Suppressor macrophage treated with lipopolysaccharide for 4 hours (primary cell): ENCODE results near the gene RAPGEF3.

ENCODE experiments used
- DNase-seq: peaks from one replicate; pipeline ENCODE4 v3.0.0-alpha.2; 2020

RAPGEF3 gene

DNA sequence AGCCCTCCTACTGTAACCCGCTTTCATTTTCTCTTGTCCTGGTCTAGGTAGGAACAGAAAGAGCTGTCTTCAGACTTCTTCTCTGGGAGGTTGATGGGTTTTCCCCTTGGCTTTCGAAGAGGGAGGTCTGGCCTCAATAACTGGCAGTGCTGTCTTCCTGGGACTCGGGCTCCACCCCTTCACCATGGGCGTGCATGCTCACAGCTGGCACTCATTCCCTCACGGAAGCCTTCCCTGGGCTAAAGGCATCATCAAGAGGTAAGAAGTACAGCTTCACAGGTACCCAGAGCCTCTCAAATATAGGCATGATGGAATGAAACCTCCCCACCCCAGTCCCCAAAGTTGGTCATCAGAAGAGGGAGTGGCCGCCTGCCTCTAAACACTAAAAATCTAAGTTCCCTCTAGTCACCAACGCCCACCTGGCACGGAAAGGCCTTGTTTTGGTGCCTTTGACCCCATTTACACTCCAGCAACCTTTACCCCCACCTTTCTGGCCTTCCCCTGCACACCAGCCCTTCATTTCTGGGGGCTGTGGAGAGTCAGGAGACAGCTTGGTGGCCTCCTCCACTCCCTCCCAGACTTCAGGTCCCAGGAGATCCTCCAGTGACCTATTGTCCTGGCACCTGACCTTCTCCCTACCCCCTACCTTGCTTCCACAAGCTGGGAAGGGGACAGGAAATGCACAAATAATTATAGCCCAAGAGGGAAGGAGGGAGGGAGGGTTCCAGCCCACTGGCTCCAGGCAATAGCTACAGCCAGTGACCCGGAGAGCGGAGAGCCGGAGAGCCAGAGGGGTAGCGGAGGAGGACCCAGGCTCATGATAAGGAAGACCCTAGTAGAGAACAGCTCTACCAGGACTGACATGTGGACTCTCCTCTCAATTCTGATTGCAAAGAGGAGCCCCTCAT lies 2.8 kb downstream of the RAPGEF3 start:
- DNase-seq = peak; percentile 60

DNA sequence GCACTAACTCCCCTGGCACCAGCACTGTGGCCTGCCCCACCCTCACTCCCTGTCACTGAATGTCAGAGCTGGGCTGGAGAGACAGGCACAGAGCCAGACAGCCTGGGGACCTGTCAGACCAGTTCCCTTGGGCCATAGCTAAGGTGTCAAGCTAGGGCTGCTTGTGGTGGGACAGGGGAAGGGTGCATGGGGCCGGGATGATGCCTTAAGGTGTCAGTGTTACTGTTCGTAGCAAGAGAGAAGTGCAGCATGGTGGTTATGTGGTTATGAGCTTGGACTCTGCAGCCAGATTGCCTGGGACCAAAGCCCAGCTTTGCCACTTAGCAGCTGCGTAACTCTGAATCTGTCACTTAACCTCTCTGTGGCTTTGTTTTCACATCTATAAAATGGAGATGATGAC lies 3.8 kb downstream of the RAPGEF3 start:
- no peak for DNase-seq

DNA sequence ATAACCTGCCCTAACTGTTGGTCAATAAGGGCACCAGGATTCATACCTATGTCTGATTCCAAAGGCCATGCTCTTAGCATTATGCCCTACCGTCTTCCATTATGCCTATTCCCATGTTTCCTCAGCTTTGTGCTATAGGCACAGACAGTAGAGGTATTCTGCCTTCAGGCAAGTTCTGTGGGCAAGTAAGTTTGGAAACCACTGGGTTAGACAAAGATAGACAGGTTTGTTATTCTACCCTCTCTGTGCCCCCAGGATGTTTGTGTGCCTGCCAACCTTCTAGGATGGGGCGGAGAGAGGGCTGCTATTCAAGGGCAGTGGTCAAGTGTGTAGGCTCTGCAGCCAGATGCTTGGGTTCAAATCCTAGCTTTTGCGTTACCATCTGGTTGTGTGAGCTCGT lies 4.6 kb downstream of the RAPGEF3 start:
- DNase-seq = no peak

DNA sequence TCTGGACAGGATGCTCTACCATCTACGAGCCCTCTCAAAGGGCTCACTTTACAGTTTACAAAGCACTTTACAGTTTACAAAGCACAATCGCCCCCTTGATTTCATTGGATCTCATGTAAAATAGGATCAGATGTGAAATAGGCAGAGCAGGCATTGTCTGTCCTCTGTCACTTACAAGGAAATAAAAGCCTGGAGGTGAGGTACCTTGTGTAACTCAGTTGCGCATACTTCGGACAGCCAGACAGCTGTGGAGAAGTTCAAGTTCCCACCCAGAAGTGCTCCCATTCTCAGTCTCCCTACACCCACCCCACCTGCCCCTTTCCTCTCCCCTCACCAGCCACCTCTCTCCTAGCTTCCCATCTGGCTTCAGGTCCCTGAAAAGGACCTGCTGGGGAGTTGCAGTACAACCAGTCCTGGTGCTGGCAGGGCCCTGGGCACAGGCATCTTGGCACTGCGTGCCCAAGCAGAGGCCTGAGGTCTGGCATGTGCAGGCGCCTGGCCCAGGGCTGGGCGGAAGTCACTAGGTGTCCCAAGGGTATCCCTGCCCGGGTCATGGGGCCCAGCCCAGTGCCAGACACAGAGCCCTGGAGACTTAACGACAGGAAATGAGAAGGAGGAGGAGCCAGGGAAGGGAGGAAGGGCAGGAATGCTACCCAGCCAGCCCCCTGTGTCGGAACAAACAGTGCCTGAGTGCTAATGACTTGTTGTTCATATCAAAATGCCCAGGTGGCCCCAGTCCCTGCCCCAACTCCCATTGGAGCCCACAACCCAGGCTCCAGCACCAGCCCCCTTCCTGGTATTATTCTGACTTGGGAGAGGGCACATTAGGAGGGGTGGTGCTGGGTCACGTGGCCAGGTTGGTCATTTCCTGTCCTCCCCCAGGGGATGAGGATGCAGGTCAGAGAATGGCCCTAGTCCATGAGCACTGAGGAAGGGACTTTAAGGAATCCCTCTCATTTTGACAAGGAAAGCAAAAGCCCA lies 5.4 kb downstream of the RAPGEF3 start:
- no peak for DNase-seq

DNA sequence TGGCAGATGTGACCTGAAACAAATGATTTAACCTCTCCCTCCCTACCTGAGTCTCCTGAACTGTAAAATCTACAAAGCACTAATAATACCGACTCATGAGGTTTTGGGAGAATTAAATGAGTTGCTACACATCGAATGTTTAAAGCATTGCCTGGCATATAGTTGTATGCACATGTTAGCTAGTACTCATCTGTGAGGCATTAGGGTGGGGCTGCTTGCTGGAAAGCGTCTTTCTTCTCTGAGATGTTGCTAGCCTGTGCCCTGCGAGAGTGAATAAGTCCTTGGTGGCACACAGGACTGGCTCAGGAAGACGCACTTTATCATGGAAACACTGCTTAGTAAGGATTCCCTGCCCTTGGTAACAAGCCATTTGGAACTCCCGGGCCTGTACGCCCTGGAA lies 6.1 kb downstream of the RAPGEF3 start:
- no peak for DNase-seq

DNA sequence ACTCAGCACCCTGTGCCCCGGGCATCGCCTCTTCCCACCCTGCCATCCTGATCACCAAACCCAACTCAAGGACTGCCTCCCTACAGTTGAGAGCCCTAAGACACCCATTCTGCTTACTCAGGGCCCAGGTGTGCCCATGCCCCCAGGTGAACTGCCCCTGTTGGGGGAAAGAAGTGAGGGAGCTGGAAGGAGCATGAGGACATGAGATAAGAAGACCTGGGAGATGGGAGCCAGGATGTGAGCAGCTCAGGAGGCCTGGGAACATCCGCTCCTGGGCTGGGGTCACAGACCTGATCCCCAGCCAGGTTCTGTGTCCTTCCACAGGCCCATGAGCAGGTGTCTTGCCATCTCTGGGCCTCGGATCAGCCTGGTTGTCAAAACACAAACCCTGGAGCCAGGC lies 6.6 kb downstream of the RAPGEF3 start:
- DNase-seq = no peak

DNA sequence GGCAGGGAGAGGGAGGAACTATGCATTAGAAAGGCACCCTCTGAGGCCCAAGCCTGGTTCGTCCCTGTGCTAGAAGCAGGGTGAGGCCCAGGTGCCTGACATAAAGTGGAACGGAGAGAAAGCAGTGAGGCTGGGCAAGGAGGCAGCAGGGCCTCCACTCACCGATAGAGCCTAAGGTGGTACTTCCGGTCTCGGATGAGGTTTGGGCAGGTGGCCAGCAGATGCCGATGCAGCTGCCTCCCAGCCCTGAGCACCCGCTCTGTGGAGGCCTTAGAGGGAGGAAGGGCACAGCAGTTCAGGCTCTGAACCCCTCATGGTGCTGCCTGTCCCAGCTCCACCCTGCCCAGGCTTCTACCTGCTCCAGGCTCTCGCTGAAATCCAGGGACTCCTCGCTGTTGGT lies 7.1 kb downstream of the RAPGEF3 start:
- DNase-seq = no peak

DNA sequence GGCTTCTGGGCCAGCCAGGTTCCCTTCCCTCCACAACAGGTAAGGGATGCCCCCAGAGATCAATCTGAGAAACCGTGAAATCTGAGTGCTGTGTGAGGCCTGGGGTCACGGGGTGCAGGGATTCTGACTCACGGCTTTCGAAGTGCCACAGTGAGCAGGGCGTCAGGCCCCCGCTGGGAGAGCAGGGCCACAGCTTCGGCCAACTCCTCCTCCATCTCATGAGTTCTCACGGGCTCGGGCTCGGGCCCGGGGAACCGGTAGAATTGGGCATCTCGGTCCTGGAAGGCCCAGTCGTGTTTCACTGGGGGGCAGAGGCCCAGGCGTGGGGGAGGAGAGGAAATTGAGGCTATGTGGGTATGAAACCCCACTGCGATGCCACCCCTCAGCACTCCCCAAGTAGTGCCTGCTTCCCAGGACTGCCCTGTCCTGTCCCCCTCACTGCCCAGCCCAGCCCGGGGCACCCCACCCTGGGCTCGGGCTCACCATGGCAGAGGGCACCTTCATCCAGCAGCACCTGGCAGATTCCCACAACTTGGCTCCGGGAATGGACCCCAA lies 7.7 kb downstream of the RAPGEF3 start:
- no peak for DNase-seq

DNA sequence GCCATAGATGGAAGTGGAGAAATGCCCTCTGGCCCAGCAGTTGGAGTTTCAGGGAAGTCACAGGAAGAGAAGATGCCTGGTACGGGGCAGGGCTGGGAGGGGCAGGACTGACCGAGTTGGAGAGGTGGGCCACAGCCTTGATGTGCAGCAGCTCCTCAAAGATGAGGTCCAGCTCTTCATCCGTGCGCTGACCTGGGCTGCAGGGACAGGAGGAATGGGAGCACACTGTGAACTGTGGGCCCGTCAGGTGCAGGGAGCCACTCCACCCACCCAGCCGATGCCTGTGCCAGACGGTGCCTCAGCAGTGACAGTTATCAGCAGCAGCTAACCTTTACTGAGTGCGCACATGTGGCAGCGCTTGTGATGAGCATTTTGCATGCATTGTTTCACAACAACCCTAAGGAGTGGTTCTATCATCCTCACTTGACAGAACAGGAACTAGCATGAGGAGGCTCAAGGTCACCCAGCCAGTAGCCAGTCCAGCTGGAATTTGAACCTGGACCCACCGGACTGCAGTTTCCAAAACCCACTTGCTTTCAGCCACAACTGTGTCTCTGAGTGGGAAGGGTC lies 8.4 kb downstream of the RAPGEF3 start:
- peak; percentile 79 for DNase-seq

DNA sequence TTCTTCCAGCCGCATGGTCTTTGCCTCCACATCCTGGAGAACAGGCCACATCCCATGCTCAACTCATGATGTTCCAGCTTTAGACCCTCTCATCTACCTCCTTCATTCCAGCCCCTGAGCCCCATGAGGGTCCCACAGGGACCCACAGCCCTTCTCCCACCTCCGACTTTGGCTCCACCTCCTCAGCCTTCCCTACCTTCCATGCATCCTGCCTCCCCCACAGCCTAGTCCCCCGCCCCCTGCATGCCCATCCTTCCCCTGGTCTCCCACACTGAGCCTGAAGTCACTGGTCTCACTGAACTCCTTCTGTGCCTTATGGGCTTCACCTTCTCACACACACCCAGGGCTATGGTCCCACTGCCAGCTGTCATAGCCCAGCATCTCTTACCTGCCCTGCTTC lies 9.8 kb downstream of the RAPGEF3 start:
- no peak for DNase-seq

DNA sequence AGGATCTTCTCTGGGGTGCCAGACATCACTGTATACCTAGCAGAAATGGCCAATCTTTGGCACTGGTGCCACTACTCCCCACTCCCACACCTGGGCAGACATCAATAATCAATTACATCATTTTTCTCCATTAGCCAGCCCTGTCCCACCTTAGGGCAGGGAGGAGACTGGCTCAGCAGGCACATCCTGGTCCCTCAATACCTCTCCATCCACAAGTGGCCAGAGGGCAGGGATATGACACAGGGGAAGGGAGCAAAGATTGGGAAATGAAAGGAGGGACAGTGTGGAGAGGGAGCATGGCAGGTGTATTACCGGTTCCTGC lies 10.2 kb downstream of the RAPGEF3 start:
- no peak for DNase-seq

DNA sequence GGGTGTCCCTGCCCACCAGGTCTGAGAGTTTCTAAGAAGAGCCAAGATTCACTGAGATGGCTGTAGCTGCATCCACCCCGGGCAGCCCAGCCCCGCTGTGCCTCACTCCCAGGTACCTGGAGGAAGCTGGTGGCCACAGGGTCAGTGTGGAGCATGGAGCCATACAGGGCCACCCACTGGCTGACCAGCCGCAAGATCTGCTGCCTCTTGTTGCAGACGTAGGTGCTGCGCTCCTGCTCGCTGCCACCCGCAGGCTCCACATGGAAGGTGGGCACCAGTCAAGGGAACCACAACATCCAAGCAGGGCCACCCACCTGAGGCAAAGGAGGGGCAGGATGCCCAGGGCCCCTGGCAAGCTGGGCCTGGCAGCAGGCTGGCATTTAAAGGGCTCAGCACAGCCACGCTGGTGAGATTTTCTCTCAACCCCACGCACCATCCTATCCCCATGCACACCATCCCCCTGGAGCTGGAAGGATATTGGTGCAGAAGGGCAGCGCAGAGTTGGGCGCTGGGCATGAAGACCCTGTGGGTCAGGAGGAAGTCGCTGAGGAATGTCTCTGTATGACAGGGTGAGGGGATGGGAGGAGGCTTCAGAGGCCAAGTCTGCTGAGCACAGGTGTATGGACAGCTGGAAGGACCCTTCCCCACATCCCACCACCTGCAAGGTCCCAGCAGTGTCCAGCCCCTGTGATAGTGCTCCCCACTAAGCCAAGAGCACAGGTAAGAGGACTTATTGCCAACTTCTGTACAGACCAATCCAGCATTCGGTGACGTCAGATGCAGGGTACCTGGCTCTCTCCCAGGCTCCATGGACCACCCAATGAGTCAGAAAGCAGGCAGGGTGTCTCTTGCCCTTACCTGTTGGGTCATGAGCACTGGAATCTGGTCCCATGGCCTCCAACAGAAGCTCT lies 10.8 kb downstream of the RAPGEF3 start:
- no peak for DNase-seq

DNA sequence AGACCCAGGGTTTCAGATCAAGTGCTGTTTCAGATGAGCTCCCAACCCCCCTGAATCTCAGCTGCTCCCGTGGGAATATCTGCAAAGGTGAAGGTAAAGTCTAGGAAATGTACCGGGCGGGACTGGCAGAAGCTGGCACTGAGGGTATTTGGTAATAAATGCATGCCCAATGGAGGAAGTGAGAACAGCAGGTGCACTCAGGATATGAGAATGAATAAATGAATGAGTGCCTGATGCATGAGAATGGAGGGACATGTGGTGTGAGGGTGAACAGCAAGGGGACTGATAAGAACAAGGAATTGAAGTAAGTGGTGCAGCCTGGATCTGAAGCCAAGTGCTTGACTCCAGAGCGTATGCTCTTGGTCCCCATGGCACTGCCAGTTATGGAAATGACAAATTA lies 11.6 kb downstream of the RAPGEF3 start:
- DNase-seq = no peak

DNA sequence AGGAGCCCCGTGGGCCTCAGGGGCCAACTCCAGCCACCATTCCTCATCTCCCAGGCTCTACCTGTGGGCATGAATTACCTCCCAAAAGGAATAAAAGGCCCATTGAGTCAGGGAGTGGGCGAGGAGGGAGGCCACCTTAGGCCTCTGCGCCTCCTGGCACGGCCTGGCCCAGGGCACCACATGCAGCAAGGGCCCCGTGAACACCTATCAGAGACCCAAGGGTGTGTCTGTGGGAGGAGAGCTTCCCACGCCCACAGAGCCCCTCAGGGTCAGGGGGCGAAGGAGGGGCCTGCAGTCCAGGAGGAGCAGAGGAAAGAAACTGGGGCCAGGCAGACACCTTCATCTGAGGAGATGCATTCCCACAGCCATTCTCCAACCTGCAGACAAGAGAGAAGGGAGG lies 12.2 kb downstream of the RAPGEF3 start:
- no peak for DNase-seq

DNA sequence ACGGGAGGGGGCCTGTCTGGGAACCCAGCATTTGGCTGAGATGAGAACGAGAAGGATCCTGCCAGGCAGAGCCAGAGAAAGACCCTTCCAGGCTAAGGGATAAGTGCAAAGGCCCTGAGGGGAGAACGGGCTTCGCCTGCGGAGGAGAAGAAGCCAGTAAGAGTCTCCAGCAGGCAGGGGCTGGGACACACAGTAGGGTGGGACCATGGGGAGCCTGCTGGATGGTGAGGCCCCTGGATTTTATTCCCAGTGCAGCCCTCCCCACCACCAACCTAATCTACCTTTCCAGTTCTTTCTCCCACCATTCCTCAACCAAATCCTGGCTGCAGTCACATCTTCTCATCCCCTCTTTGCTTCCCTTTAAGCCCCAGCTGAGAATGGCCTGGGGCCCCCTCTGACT lies 12.6 kb downstream of the RAPGEF3 start:
- no peak for DNase-seq

DNA sequence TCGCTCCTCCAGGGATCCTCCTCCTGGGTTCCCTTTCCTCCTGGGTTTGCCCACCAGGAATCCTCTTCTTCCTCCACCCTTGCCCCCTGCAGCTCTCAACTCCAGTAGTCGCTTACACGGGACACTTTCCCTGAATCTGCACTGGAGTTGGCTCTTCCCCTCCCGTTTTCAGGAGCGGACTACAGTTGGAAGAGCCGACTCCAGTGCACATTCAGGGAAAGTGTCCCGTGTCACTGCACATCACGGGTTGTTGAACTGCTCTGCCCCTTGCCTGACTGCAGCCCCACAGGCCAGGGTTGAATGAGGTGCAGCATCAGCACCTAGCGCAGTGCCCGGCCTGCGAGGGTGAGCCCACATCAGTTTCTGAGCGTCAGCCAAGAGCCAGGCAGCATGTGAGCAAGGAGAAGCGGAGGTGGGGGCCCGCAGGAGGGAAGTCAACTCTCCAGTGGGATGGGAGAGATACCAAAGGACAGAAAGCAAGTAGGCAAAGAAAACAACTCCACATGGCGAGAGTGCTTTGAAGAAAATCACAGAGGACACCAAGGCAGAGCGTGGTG lies 13.1 kb downstream of the RAPGEF3 start:
- DNase-seq = no peak

DNA sequence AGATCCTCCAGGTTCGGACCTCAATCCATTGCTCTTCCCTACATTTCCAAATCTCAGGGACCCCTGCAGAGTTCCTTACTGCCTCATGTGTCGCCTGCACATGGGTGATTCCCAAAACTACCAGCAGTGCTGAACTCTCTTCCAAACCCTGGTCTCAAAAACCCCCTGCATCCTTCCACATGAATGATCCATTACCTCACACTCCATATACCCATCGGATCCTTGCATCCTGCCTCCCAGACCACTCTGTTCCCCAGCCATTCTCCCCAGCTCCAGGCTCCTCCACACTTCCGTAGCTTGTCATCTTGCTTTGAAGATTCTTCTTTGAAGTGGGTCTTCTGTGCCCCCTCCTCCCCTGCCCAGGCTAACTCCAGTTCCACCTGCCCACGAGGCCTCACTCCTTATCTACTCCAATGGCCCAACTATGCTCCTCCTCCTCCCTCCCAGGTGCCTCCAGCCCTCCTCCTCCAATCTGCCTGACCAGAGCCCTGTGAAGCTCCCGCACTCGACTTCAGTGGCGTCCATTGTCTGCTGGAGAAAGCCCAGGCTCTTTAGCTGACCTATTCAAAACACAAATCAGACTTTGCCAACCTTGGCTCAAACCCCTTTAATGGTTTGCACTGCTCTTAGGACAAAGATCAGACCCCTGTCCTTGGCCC lies 13.8 kb downstream of the RAPGEF3 start:
- DNase-seq = no peak

DNA sequence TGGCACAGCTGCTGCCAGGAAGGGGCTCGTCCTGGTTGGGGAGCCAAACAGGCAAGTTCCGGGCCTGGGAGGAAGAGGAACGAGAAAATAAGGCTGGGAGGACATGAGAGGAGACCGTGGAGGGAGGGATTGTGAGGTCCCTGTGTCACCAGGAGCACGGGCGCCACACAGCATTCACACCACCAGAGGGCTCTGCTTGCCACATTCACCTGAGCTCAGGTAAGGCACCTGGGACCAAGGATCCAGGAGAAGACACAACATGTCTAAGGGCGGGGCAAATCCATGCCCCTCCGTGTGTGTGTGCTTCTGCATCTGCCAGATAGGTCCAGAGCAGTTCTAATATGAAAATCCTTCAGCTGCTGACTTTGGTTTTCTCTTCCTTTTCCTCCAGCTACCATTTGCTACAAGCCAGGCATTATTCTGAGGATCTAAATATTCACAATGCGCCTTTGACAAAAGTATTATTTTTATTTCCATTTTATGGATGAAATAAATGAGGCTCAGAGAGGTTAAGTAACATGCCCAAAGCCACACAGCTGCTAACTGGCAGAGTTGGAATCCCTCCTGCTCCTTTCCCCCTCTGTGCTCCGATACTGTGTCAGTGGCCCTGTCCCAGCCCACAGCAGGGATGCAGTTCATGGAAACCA lies 14.6 kb downstream of the RAPGEF3 start:
- no peak for DNase-seq

DNA sequence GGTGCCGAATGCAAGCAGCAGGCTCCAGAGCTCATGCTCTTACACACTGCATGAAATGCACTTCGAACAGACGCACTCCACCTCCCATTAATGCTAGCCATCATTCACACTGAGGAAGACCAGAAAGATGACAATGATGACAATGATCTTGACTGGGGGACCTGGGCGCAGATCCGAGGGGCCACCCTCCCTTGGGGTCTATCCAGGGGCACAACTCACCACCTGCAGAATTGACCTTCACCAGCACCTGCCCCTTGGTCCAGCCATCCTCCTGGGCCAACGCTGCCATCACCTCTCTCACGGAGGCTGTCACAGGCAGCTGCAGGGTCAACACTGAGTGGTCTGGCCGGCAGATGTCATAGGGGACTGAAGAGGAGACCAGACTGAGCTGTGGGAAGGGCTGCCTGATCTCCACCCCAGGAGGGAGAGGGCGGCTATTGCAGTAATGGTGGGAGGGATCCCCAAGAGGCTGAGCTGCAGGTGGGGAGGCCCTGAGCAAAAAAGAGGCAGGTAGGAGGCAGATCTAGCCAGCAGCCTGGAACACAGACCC lies 15.3 kb downstream of the RAPGEF3 start:
- DNase-seq = no peak

DNA sequence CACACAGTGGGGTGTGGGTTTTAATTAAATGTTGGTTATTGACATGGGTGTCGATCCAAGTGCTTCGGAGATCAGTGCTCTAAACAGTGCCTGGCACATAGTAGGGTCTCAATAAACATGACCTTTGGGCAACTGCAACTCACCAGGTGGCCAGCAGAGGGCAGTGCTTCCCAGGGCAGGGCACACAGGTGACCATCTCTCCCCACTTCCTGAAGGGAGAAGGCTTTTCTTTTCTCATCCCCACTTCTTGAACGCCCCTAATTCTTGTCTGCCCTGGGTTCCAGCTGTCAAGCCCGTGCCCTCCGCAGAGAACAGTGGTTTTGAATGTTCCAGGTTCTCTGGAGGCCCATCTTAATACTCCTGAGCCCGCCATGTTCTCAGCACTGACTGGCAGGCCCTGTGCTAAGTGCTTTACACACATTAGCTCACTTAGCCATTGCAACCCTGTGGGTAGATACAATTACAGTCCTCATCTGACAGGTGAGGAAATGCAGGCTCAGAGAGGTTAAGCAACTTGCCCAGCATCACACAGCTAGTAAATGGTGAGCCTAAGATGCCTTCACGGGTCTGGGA lies 16.3 kb downstream of the RAPGEF3 start:
- peak; percentile 47 for DNase-seq
